Loucy (cell line): Measurements from ENCODE around the gene AFG3L2.

Source experiments
- H2AFZ ChIP-seq: fragments of 200-600 bp; sonication (generic); 2 replicates; pipeline ENCODE4 v1.6.0; 2016; ENCODE audit warnings: antibody characterized with exemption, mild to moderate bottlenecking, low read length, moderate library complexity
- H3F3A ChIP-seq: fragments of 200-600 bp; 2 replicates; pipeline ENCODE4 v1.6.0; 2016; ENCODE audit warnings: antibody characterized with exemption, low read depth, mild to moderate bottlenecking
- H3K27me3 ChIP-seq: fragments of 200-600 bp; sonication (generic); 2 replicates; pipeline ENCODE4 v1.6.1; 2014; ENCODE audit warnings: low read length, mild to moderate bottlenecking; ENCODE audit not compliant: insufficient read depth, poor library complexity, severe bottlenecking
- H3K36me3 ChIP-seq: fragments of 200-600 bp; sonication (generic); 2 replicates; pipeline ENCODE4 v1.6.1; 2016; ENCODE audit warnings: low read length; ENCODE audit not compliant: insufficient read depth
- H3K4me1 ChIP-seq: fragments of 200-600 bp; sonication (generic); 2 replicates; pipeline ENCODE4 v1.5.1; 2014; ENCODE audit warnings: low read length, mild to moderate bottlenecking; ENCODE audit not compliant: insufficient read depth, poor library complexity, severe bottlenecking
- H3K4me2 ChIP-seq: fragments of 200-600 bp; sonication (generic); 2 replicates; pipeline ENCODE4 v1.6.0; 2014; ENCODE audit warnings: antibody characterized with exemption, low read length, low read depth, mild to moderate bottlenecking; ENCODE audit not compliant: poor library complexity, severe bottlenecking
- H3K4me3 ChIP-seq: fragments of 200-600 bp; sonication (generic); 2 replicates; pipeline ENCODE4 v1.5.1; 2014; ENCODE audit warnings: low read length, mild to moderate bottlenecking, mixed read lengths; ENCODE audit not compliant: poor library complexity, severe bottlenecking
- H3K79me2 ChIP-seq: fragments of 200-600 bp; sonication (generic); 2 replicates; pipeline ENCODE4 v1.6.1; 2014; ENCODE audit warnings: low read length; ENCODE audit not compliant: insufficient read depth
- H3K9ac ChIP-seq: fragments of 200-600 bp; sonication (generic); 2 replicates; pipeline ENCODE4 v1.6.0; 2014; ENCODE audit warnings: mild to moderate bottlenecking, low read depth, low read length, moderate library complexity; ENCODE audit not compliant: poor library complexity, severe bottlenecking
- H3K9me2 ChIP-seq: fragments of 200-600 bp; sonication (generic); replicated peaks from 2 replicates; pipeline ENCODE4 v1.6.1; 2016; ENCODE audit warnings: low read depth, low read length, mixed read lengths
- H3K9me3 ChIP-seq: fragments of 200-600 bp; sonication (generic); 2 replicates; pipeline ENCODE4 v1.6.1; 2014; ENCODE audit warnings: mild to moderate bottlenecking, antibody characterized with exemption, low read length, low read depth; ENCODE audit not compliant: insufficient read depth
- H4K20me1 ChIP-seq: fragments of 200-600 bp; sonication (generic); 2 replicates; pipeline ENCODE4 v1.6.0; 2014; ENCODE audit warnings: antibody characterized with exemption, low read length, mild to moderate bottlenecking; ENCODE audit not compliant: insufficient read depth, poor library complexity, severe bottlenecking
- CTCF ChIP-seq: fragments of 200-600 bp; sonication (generic); conservative IDR thresholded peaks from 2 replicates; pipeline ENCODE4 v1.5.1; 2014; ENCODE audit warnings: mild to moderate bottlenecking, antibody characterized with exemption, low read length
- EZH2phosphoT487 ChIP-seq: fragments of 200-600 bp; IDR thresholded peaks from 2 replicates; pipeline ENCODE4 v1.6.1; 2018; ENCODE audit warnings: antibody characterized with exemption, mild to moderate bottlenecking, moderate library complexity, borderline replicate concordance

The AFG3L2 gene

GRCh38 chr18:12315911-12316310 lies 61.1 kb downstream of the AFG3L2 start:
- no peaks in the 10 kb centered on the region for H4K20me1 ChIP-seq
- H3K4me3 ChIP-seq: no peak overlapping the region
- no peaks in the 10 kb centered on the region for H3K79me2 ChIP-seq
- H3K27me3 ChIP-seq: no peaks in the 10 kb centered on the region
- no peak overlapping the region for H2AFZ ChIP-seq
- H3K9me3 ChIP-seq: peaks cover 3% of the 10 kb centered on the region; the same call in 1 of the 2 replicates
- H3K9me2 ChIP-seq: no peaks in the 10 kb centered on the region
- no peak overlapping the region for H3K4me2 ChIP-seq
- no peak overlapping the region for H3K9ac ChIP-seq
- H3F3A ChIP-seq: no peaks in the 10 kb centered on the region
- no peaks in the 10 kb centered on the region for H3K36me3 ChIP-seq
- TF ChIP-seq CTCF: no peak
- no peak for TF ChIP-seq EZH2phosphoT487
- H3K4me1 ChIP-seq: no peaks in the 10 kb centered on the region

DNA sequence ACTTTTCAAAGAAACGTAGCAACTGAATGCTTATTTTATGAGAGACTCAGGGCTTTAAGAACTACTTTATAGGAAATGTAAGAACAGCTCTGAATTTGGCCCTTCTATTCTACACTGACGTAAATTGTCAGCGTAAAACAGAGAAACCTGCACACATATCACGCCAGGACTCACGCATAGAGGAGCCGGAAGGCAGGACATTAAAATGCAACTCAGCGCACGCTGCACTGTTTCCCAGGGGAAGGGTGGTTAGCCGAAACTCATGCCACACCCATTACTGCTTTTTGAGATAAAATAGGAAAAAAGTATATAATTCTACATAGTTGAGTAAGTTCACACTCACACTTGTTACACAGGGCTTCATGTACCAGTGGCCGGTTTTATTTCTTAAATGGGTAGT lies 61.5 kb downstream of the AFG3L2 start:
- TF ChIP-seq EZH2phosphoT487 (no peak), CTCF (no peak)
- no peak overlapping the region for H3K9ac ChIP-seq
- no peak overlapping the region for H3K4me2 ChIP-seq
- no peaks in the 10 kb centered on the region for H3K36me3 ChIP-seq
- no peak overlapping the region for H3K4me3 ChIP-seq
- H4K20me1 ChIP-seq: no peaks in the 10 kb centered on the region
- H3K79me2 ChIP-seq: no peaks in the 10 kb centered on the region
- no peaks in the 10 kb centered on the region for H3K9me2 ChIP-seq
- H2AFZ ChIP-seq: no peak overlapping the region
- no peaks in the 10 kb centered on the region for H3K27me3 ChIP-seq
- no peaks in the 10 kb centered on the region for H3K4me1 ChIP-seq
- no peaks in the 10 kb centered on the region for H3F3A ChIP-seq
- peaks cover 5% of the 10 kb centered on the region; the same call in 1 of the 2 replicates for H3K9me3 ChIP-seq

DNA sequence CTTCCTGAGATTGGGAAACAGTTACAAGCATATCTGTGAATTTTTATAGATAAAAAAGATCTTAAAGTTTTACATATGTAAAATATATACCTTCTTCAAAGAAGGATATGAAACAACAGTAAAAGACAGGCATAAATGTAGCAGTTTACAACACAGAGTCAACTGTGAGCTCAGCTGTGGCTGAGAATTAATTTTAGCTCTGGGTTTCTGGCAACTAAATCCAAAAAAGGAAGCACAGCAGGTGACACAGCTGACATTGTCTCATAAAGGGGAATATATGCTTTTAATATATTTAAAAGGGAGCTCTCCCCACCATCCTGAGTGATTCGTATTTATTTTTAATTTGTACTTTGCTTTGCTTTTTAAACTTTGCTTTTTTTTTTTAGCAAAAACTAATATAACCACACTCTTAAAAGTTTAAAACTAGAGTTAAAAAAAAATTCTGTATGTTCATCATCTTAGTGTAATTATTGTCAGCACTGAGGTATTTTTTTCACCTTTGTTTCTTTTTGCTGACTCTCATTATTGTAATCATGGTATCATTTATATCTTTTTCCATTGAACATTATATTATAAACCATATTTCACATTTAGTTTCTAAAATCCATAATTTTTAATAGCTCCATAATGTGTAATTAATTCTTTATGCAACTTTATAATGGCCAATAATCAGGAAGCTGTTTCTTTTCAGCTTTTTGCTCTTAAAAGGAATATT lies 62.3 kb downstream of the AFG3L2 start:
- no peaks in the 10 kb centered on the region for H3K9me2 ChIP-seq
- TF ChIP-seq EZH2phosphoT487: no peak
- TF ChIP-seq CTCF: no peak
- no peak overlapping the region for H2AFZ ChIP-seq
- no peaks in the 10 kb centered on the region for H3K27me3 ChIP-seq
- H3K9ac ChIP-seq: no peak overlapping the region
- H3K79me2 ChIP-seq: no peaks in the 10 kb centered on the region
- no peaks in the 10 kb centered on the region for H3K36me3 ChIP-seq
- peaks cover 5% of the 10 kb centered on the region; the same call in 1 of the 2 replicates for H3K9me3 ChIP-seq
- H3K4me2 ChIP-seq: no peak overlapping the region
- no peak overlapping the region for H3K4me3 ChIP-seq
- H4K20me1 ChIP-seq: no peaks in the 10 kb centered on the region
- H3F3A ChIP-seq: no peaks in the 10 kb centered on the region
- H3K4me1 ChIP-seq: no peaks in the 10 kb centered on the region
